Kidney epithelial cell (primary cell): ENCODE data around the gene UGT1A7. TPM values are rescaled to one million over a fixed set of nuclear protein-coding genes. Genes with fewer than 3 reads are reported as not detected.

Source experiments
- DNase-seq: peaks from one replicate; pipeline ENCODE4 v3.0.0-alpha.2; 2010; ENCODE audit warnings: low read depth
- H3K27me3 ChIP-seq: 2 replicates; pipeline ENCODE4 v1.6.0; 2011; ENCODE audit warnings: low read length; ENCODE audit not compliant: control insufficient read depth, insufficient read depth
- H3K36me3 ChIP-seq: 2 replicates; pipeline ENCODE4 v1.5.1; 2011; ENCODE audit warnings: low read length; ENCODE audit not compliant: control insufficient read depth, insufficient read depth
- H3K4me3 ChIP-seq: 2 replicates; pipeline ENCODE4 v1.5.1; 2011; ENCODE audit warnings: low read depth, mild to moderate bottlenecking, control low read depth, low read length
- total RNA-seq: library from RNA; depleted of rRNA; stranded (reverse); fragments of >200 nt; gene quantifications from 2 replicates; pipeline ENCODE4 v1.2.3, GENCODE V29; 2015
- TF ChIP-seq, protein P1 (sequence below): IDR thresholded peaks from 2 replicates; pipeline ENCODE4 v1.5.1; 2011; ENCODE audit warnings: mild to moderate bottlenecking, moderate library complexity, low read length, control low read depth, inconsistent platforms; ENCODE audit not compliant: insufficient read depth, poor library complexity, severe bottlenecking

The UGT1A7 gene
- total RNA-seq, 1 donor from 2014 or later, result not detected

DNA sequence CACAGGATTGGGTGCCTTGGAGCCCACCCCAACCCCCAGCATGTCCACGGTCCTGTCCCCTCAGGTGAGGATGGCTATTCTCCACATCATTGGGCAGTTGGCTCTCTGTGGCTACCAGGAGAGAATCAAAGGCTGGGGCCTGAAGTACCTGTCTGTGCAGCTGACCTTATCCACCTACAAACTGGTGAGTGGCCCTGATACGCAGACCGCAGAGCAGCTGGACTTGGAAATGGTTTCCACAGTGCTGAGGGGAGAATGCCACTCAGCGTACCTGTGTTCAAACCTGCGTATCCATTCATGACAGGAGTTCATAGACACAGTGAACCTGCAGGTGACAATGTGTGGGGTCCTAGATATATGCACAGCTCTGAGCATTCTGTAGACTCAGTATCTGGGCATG, 118.0 kb downstream of the UGT1A7 start:
- DNase-seq, result no peak
- Histone ChIP-seq H3K4me3 (no peak overlapping the region), H3K27me3 (peaks cover 2% of the 10 kb centered on the region), H3K36me3 (no peaks in the 10 kb centered on the region)
- TF ChIP-seq, protein P1, sequence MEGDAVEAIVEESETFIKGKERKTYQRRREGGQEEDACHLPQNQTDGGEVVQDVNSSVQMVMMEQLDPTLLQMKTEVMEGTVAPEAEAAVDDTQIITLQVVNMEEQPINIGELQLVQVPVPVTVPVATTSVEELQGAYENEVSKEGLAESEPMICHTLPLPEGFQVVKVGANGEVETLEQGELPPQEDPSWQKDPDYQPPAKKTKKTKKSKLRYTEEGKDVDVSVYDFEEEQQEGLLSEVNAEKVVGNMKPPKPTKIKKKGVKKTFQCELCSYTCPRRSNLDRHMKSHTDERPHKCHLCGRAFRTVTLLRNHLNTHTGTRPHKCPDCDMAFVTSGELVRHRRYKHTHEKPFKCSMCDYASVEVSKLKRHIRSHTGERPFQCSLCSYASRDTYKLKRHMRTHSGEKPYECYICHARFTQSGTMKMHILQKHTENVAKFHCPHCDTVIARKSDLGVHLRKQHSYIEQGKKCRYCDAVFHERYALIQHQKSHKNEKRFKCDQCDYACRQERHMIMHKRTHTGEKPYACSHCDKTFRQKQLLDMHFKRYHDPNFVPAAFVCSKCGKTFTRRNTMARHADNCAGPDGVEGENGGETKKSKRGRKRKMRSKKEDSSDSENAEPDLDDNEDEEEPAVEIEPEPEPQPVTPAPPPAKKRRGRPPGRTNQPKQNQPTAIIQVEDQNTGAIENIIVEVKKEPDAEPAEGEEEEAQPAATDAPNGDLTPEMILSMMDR, result no peak

DNA sequence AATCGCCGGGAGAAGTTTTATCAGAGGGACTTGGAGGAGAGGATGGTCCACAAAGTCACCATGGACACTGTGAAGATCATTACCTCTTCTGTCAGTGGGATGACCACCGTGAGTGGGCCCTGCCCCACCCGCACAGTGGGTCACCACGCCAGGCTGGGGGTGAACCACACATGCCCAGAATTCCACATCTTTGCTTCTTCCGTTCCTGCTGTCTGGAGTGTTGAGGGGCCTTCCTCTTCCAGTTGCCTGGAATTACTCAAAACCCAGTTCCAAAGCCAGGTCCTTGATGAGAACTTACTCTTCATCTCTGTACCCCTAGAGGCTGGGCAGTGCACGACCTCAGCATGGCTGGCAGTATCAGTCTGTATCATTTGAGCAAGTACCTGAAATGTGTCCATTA, 118.5 kb downstream of the UGT1A7 start:
- Histone ChIP-seq H3K36me3 (no peaks in the 10 kb centered on the region), H3K4me3 (no peak overlapping the region), H3K27me3 (peaks cover 2% of the 10 kb centered on the region)
- no peak for DNase-seq
- TF ChIP-seq, protein P1, result no peak

- Histone ChIP-seq H3K27me3 (peaks cover 2% of the 10 kb centered on the region), H3K4me3 (no peak overlapping the region), H3K36me3 (no peaks in the 10 kb centered on the region)
- TF ChIP-seq, protein P1, result no peak
- no peak for DNase-seq
Observed at GRCh38 chr2:233801357-233802131, 119.8 kb downstream of the UGT1A7 start.

DNA sequence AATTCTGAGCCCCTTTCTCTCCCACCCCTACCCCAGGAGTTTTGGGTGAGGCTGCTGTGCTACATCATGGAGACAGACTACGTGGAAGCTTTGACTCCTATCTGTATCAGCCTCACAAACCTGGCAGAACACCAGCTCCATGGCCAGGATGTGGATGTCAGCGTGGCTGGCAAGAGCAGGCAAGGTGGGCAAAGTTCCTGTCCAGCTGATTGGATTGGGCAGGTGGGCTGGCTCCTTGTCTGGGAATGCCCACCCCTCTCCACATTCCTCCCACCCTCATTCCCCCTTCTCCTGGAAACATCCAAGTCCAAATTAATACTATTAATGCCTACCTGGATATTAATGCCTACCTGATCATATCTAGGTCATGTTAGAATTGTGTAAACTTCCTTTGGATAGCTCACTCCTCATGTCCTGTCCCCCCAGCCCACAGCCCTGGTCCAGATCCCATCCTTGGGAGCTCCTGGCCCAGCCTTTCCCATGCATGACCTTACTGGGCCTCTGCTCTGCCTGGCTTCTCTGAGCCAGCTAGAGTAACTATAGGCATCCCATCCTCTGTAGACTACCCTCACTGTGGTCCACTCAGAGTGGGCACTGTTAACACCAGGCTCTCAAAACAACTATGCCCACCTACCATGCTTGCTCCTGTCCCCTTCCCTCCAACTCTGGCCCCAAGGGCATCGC, 120.6 kb downstream of the UGT1A7 start:
- DNase-seq, result no peak
- no peaks in the 10 kb centered on the region for H3K36me3 ChIP-seq
- peaks cover 2% of the 10 kb centered on the region for H3K27me3 ChIP-seq
- H3K4me3 ChIP-seq, result no peak overlapping the region
- TF ChIP-seq, protein P1, result no peak

DNA sequence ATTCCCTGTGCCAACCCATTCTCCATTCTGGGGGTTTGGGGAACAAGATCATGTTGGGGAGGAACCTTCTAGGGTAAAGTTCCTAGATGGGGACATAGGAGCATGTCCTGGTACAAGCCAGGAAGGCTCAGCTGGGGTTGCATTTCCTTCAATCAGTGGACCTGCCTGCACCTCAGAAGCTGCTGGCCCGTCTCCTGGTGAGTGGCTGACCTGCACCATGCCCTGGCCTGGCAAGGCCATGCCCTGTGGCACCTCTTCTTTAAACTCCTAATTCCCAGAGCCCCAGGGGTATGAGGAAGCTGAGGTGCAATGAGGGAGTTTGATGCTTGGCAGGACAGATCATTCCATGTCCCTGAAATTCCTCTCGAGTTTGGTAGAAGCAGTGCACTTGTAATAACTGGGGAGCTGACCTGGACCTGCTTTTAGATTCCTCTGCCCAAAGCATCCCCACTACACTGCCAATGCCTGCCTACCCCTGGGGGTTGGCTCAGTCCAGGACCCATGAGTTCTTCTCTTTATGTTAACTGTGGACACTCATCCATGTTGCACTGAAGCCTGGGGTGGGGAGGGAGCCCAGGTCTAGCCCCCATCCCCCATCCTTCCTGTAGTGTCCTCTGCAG, 121.7 kb downstream of the UGT1A7 start:
- TF ChIP-seq, protein P1, result no peak
- Histone ChIP-seq H3K27me3 (peaks cover 2% of the 10 kb centered on the region), H3K4me3 (no peak overlapping the region), H3K36me3 (no peaks in the 10 kb centered on the region)
- DNase-seq, result no peak
